Measurements from ENCODE around the gene LRRC43.

DNA sequence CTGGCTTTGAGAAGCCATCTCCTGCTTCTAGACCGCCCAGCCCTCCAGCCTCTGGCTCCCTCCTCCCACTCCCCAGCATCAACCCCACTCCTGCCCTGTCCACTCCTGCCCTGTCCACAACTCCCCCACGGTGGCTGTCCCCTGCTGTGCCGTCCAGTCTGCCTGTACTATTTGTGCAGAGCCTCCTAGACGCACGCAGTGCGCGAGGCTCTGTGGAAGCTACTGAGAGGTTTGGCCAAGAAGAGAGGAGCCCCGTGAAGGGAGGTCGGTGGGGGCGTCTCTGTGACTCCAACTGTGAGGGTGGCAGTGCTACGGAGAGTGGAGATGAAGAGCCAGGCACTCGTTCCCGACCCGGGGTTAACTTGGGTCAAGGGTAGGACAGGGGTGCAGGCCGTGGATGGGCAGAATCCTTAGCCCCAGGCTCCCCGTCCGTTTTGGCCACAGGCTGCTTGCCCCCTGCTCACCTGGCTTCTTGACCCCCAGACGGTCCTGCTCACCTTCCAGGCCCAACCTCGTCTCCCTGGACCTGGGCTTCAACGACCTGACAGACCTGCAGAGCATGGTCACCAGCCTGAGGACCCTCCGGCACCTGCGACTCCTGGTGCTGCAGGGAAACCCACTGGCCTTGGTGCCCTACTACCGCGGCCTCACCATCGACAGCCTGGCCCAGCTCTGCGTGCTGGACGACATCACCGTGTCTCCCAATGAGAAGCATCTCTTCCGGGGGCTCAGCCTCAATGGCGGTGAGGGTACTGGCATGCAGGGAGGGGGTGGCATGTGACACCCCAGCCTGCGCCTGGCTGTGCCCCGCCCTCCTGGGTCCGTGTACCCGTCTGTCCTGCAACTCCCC is 6.9 kb downstream of the LRRC43 start:
- no peak for TF ChIP-seq RAD21 (conservative IDR thresholded peaks at IDR 0.05 in 1 of 2, IDR thresholded peaks at IDR 0.05 in 1 of 2)
- TF ChIP-seq, protein P1, sequence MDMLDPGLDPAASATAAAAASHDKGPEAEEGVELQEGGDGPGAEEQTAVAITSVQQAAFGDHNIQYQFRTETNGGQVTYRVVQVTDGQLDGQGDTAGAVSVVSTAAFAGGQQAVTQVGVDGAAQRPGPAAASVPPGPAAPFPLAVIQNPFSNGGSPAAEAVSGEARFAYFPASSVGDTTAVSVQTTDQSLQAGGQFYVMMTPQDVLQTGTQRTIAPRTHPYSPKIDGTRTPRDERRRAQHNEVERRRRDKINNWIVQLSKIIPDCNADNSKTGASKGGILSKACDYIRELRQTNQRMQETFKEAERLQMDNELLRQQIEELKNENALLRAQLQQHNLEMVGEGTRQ (IDR thresholded peaks at IDR 0.05): no peak
- TF ChIP-seq, protein P2, sequence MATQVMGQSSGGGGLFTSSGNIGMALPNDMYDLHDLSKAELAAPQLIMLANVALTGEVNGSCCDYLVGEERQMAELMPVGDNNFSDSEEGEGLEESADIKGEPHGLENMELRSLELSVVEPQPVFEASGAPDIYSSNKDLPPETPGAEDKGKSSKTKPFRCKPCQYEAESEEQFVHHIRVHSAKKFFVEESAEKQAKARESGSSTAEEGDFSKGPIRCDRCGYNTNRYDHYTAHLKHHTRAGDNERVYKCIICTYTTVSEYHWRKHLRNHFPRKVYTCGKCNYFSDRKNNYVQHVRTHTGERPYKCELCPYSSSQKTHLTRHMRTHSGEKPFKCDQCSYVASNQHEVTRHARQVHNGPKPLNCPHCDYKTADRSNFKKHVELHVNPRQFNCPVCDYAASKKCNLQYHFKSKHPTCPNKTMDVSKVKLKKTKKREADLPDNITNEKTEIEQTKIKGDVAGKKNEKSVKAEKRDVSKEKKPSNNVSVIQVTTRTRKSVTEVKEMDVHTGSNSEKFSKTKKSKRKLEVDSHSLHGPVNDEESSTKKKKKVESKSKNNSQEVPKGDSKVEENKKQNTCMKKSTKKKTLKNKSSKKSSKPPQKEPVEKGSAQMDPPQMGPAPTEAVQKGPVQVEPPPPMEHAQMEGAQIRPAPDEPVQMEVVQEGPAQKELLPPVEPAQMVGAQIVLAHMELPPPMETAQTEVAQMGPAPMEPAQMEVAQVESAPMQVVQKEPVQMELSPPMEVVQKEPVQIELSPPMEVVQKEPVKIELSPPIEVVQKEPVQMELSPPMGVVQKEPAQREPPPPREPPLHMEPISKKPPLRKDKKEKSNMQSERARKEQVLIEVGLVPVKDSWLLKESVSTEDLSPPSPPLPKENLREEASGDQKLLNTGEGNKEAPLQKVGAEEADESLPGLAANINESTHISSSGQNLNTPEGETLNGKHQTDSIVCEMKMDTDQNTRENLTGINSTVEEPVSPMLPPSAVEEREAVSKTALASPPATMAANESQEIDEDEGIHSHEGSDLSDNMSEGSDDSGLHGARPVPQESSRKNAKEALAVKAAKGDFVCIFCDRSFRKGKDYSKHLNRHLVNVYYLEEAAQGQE (IDR thresholded peaks at IDR 0.05): no peak
- TF ChIP-seq, protein P3, sequence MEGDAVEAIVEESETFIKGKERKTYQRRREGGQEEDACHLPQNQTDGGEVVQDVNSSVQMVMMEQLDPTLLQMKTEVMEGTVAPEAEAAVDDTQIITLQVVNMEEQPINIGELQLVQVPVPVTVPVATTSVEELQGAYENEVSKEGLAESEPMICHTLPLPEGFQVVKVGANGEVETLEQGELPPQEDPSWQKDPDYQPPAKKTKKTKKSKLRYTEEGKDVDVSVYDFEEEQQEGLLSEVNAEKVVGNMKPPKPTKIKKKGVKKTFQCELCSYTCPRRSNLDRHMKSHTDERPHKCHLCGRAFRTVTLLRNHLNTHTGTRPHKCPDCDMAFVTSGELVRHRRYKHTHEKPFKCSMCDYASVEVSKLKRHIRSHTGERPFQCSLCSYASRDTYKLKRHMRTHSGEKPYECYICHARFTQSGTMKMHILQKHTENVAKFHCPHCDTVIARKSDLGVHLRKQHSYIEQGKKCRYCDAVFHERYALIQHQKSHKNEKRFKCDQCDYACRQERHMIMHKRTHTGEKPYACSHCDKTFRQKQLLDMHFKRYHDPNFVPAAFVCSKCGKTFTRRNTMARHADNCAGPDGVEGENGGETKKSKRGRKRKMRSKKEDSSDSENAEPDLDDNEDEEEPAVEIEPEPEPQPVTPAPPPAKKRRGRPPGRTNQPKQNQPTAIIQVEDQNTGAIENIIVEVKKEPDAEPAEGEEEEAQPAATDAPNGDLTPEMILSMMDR (IDR thresholded peaks at IDR 0.05): no peak
- no peak for TF ChIP-seq POLR2A (IDR thresholded peaks at IDR 0.05; ENCODE audit: low read length)
- TF ChIP-seq HDAC2 (IDR thresholded peaks at IDR 0.05): no peak
- TF ChIP-seq HOXA7 (CRISPR knock-in tag; IDR thresholded peaks at IDR 0.05): no peak
- no peak for TF ChIP-seq CEBPB (IDR thresholded peaks at IDR 0.05)
- TF ChIP-seq ZFP36 (IDR thresholded peaks at IDR 0.05; ENCODE audit: borderline replicate concordance, partially characterized antibody): no peak
- no peak for TF ChIP-seq CBX2 (IDR thresholded peaks at IDR 0.05; ENCODE audit: borderline replicate concordance, low read depth)
- no peak for TF ChIP-seq GATA3 (IDR thresholded peaks at IDR 0.05; ENCODE audit: borderline replicate concordance)
